Upper lobe of right lung (tissue), 1 donor: ENCODE data around the gene CCT3. TPM values are rescaled to one million over a fixed set of nuclear protein-coding genes. Genes with fewer than 3 reads are reported as not detected.

Source experiments
- ATAC-seq: fragments of 200-7000 bp; cut with Tn5 transposase; one replicate; pipeline ENCODE4 v1.9.1; 2020; ENCODE audit warnings: mild to moderate bottlenecking, moderate library complexity
- DNase-seq: peaks from one replicate; pipeline ENCODE4 v3.0.0-alpha.2; 2020
- H3K27ac ChIP-seq: fragments of 200-600 bp; one replicate; pipeline ENCODE4 v1.8.0; 2022
- H3K27me3 ChIP-seq: fragments of 200-600 bp; one replicate; pipeline ENCODE4 v1.8.0; 2022; ENCODE audit warnings: mild to moderate bottlenecking
- H3K36me3 ChIP-seq: fragments of 200-600 bp; one replicate; pipeline ENCODE4 v1.8.0; 2022
- H3K4me1 ChIP-seq: fragments of 200-600 bp; one replicate; pipeline ENCODE4 v1.8.0; 2022
- H3K4me3 ChIP-seq: fragments of 200-600 bp; one replicate; pipeline ENCODE4 v1.8.0; 2022; ENCODE audit warnings: mild to moderate bottlenecking
- H3K9me3 ChIP-seq: fragments of 200-600 bp; one replicate; pipeline ENCODE4 v1.8.0; 2022
- CTCF ChIP-seq: fragments of 200-600 bp; IDR thresholded peaks from one replicate; pipeline ENCODE4 v1.8.0; 2022; ENCODE audit warnings: antibody characterized with exemption
- intact Hi-C: fragments of 100-400 bp; cut with DNase I; formaldehyde crosslinking; loops from one replicate; pipeline ENCODE4 v1.11.0; 2022
- total RNA-seq: library from RNA; stranded (reverse); fragmentation: NEBNext Ultra II Directional; extraction: Animal tissue kit (Norgen Biotek cat#: 25700); gene quantifications from one replicate; pipeline ENCODE4 v1.2.1, GENCODE V29; 2021
- donor health status: DM: no; HTN: yes; CAD: no; lungs with severe emphysema.

Gene CCT3
- total RNA-seq, 1 donor from 2014 or later, result 120 TPM

- DNase-seq (peak; percentile 82), ATAC-seq (peak; percentile 69)
- H3K27ac ChIP-seq, result peak within 1 kb of the TSS; percentile 79
- H3K4me3 ChIP-seq, result peak within 1 kb of the TSS; percentile 84
- H3K4me1 ChIP-seq, result peaks cover 17% of the 10 kb centered on the region
- no peaks in the 10 kb centered on the region for H3K9me3 ChIP-seq
- H3K36me3 ChIP-seq, result no peaks in the 10 kb centered on the region
- no peak for TF ChIP-seq CTCF
- intact Hi-C loops, result no loop called here
- H3K27me3 ChIP-seq, result no peaks in the 10 kb centered on the region
Observed at GRCh38 chr1:156295391-156295947, 42.6 kb downstream of the CCT3 start, which contains the start of gene GLMP. GLMP (minus strand) TSS chr1:156295679; CDS start chr1:156295645, 34 bp downstream.

- TF ChIP-seq CTCF, result no peak
- intact Hi-C loops, result no loop called here
- H3K4me3 ChIP-seq, result no peak overlapping the region
- no peaks in the 10 kb centered on the region for H3K36me3 ChIP-seq
- no peak overlapping the region for H3K27ac ChIP-seq
- DNase-seq, result no peak
- H3K4me1 ChIP-seq, result peaks cover 17% of the 10 kb centered on the region
- no peaks in the 10 kb centered on the region for H3K27me3 ChIP-seq
- no peak for ATAC-seq
- H3K9me3 ChIP-seq, result no peaks in the 10 kb centered on the region
Observed at GRCh38 chr1:156293895-156294294, 44.2 kb downstream of the CCT3 start.

- ATAC-seq (no peak), DNase-seq (no peak)
- H3K27ac ChIP-seq, result no peak overlapping the region
- H3K36me3 ChIP-seq, result no peaks in the 10 kb centered on the region
- peaks cover 17% of the 10 kb centered on the region for H3K4me1 ChIP-seq
- no peaks in the 10 kb centered on the region for H3K27me3 ChIP-seq
- no peak for TF ChIP-seq CTCF
- H3K9me3 ChIP-seq, result no peaks in the 10 kb centered on the region
- intact Hi-C loops, result no loop called here
- no peak overlapping the region for H3K4me3 ChIP-seq
Observed at GRCh38 chr1:156293098-156293434, 45.0 kb downstream of the CCT3 start.

- Histone ChIP-seq H3K9me3 (no peaks in the 10 kb centered on the region), H3K4me1 (peaks cover 17% of the 10 kb centered on the region), H3K4me3 (peak overlapping the region; percentile 46), H3K27ac (peak overlapping the region; percentile 28), H3K36me3 (no peaks in the 10 kb centered on the region), H3K27me3 (no peaks in the 10 kb centered on the region)
- intact Hi-C loops, result no loop called here
- DNase-seq (peak; percentile 93), ATAC-seq (peak; percentile 94)
- no peak for TF ChIP-seq CTCF
Observed at GRCh38 chr1:156291226-156292061, 46.6 kb downstream of the CCT3 start.

- Histone ChIP-seq H3K27ac (no peak overlapping the region), H3K4me3 (no peak overlapping the region), H3K4me1 (peaks cover 10% of the 10 kb centered on the region), H3K9me3 (no peaks in the 10 kb centered on the region), H3K36me3 (no peaks in the 10 kb centered on the region), H3K27me3 (no peaks in the 10 kb centered on the region)
- no peak for DNase-seq
- ATAC-seq, result no peak
- intact Hi-C loops, result no loop called here
- TF ChIP-seq CTCF, result no peak
Observed at GRCh38 chr1:156289857-156290256, 48.2 kb downstream of the CCT3 start.
